HG02938 (cell line): ENCODE measurements around the gene ASCL5.

Source experiments
- ATAC-seq: cut with Tn5 transposase; IDR thresholded peaks from one replicate; pipeline ENCODE4 v1.9.1; 2021; ENCODE audit warnings: mild to moderate bottlenecking, moderate library complexity; ENCODE audit not compliant: unreplicated experiment

The ASCL5 gene

GRCh38 chr1:201111156-201111555, 15.8 kb downstream of the ASCL5 start:
- ATAC-seq: no peak

GRCh38 chr1:201110616-201111015, 16.4 kb downstream of the ASCL5 start:
- ATAC-seq: no peak

GRCh38 chr1:201110138-201110537, 16.8 kb downstream of the ASCL5 start:
- no peak for ATAC-seq

GRCh38 chr1:201109651-201110050, 17.3 kb downstream of the ASCL5 start:
- ATAC-seq: no peak

- no peak for ATAC-seq
Observed at GRCh38 chr1:201108614-201109013, 18.4 kb downstream of the ASCL5 start.

GRCh38 chr1:201105688-201106087, 21.3 kb downstream of the ASCL5 start:
- no peak for ATAC-seq

- ATAC-seq: no peak
Observed at GRCh38 chr1:201104141-201104540, 22.8 kb downstream of the ASCL5 start.

GRCh38 chr1:201103666-201104065, 23.3 kb downstream of the ASCL5 start:
- ATAC-seq: no peak

- ATAC-seq: no peak
Observed at GRCh38 chr1:201100169-201100930, 26.6 kb downstream of the ASCL5 start.

- ATAC-seq: no peak
Observed at GRCh38 chr1:201098992-201099677, 27.8 kb downstream of the ASCL5 start.

- ATAC-seq: no peak
Observed at GRCh38 chr1:201096977-201097856, 29.8 kb downstream of the ASCL5 start.

- ATAC-seq: no peak
Observed at GRCh38 chr1:201096041-201096461, 30.9 kb downstream of the ASCL5 start.

GRCh38 chr1:201095581-201095980, 31.4 kb downstream of the ASCL5 start:
- no peak for ATAC-seq

GRCh38 chr1:201094832-201095231, 32.2 kb downstream of the ASCL5 start:
- no peak for ATAC-seq

GRCh38 chr1:201093962-201094361, 33.0 kb downstream of the ASCL5 start:
- no peak for ATAC-seq

- no peak for ATAC-seq
Observed at GRCh38 chr1:201093561-201093960, 33.4 kb downstream of the ASCL5 start.

GRCh38 chr1:201092738-201093137, 34.2 kb downstream of the ASCL5 start:
- no peak for ATAC-seq

GRCh38 chr1:201091256-201091655, 35.7 kb downstream of the ASCL5 start:
- no peak for ATAC-seq

- ATAC-seq: no peak
Observed at GRCh38 chr1:201090541-201090940, 36.4 kb downstream of the ASCL5 start.

- no peak for ATAC-seq
Observed at GRCh38 chr1:201089596-201089995, 37.4 kb downstream of the ASCL5 start.

- ATAC-seq: no peak
Observed at GRCh38 chr1:201088901-201089525, 38.0 kb downstream of the ASCL5 start.
